Breast epithelium (tissue), 3 donors: ENCODE measurements around the gene DLD.

Experiments
- POLR2A ChIP-seq: fragments of 450-650 bp; IDR thresholded peaks from one replicate; pipeline ENCODE4 v1.6.1; 2016; ENCODE audit warnings: antibody characterized with exemption, mild to moderate bottlenecking, moderate library complexity
- POLR2AphosphoS5 ChIP-seq, 3 donors: sonication (generic); formaldehyde crosslinking; IDR thresholded peaks; one replicate each; pipeline ENCODE4 v1.6.1; 2017; ENCODE audit warnings: antibody characterized with exemption in 3 of 3
- TF ChIP-seq, protein P1 (sequence below), 3 donors: fragments of 450-650 bp; IDR thresholded peaks; one replicate each; pipeline ENCODE4 v1.5.1; 2016 to 2017; ENCODE audit warnings: antibody characterized with exemption in 3 of 3, mild to moderate bottlenecking in 3 of 3, moderate library complexity in 3 of 3

DNA sequence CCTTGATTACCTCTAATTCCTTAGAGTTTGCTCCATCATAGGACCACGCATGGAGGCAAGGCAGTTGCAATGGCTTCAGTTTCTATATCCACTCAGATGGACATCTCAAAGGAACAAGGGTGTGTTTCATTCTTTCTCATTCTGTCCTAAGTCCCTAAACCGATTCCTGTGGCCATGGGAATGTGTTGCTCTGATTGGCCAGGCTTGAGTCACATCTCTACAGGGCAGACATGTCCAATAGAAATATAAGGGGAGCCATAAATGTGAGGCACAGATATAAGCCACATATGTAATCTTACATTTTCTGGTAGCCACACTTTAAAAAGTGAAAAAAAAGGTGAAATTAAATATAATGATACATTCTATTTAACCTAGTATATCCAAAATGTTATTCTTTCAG is 16.9 kb upstream of the DLD start:
- TF ChIP-seq POLR2A: no peak
- TF ChIP-seq, protein P1, sequence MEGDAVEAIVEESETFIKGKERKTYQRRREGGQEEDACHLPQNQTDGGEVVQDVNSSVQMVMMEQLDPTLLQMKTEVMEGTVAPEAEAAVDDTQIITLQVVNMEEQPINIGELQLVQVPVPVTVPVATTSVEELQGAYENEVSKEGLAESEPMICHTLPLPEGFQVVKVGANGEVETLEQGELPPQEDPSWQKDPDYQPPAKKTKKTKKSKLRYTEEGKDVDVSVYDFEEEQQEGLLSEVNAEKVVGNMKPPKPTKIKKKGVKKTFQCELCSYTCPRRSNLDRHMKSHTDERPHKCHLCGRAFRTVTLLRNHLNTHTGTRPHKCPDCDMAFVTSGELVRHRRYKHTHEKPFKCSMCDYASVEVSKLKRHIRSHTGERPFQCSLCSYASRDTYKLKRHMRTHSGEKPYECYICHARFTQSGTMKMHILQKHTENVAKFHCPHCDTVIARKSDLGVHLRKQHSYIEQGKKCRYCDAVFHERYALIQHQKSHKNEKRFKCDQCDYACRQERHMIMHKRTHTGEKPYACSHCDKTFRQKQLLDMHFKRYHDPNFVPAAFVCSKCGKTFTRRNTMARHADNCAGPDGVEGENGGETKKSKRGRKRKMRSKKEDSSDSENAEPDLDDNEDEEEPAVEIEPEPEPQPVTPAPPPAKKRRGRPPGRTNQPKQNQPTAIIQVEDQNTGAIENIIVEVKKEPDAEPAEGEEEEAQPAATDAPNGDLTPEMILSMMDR (IDR thresholded peaks at IDR 0.05): no peak
- no peak for TF ChIP-seq POLR2AphosphoS5 (IDR thresholded peaks at IDR 0.05)
